Endothelial cell of coronary artery (primary cell): ENCODE results near the gene WDR88. TPM values are rescaled to one million over a fixed set of nuclear protein-coding genes. Genes with fewer than 3 reads are reported as not detected.

Experiments
- total RNA-seq: library from RNA; depleted of rRNA; stranded (reverse); fragments of >200 nt; gene quantifications from 2 replicates; pipeline ENCODE4 v1.2.3, GENCODE V29; 2014

Gene WDR88, protein sequence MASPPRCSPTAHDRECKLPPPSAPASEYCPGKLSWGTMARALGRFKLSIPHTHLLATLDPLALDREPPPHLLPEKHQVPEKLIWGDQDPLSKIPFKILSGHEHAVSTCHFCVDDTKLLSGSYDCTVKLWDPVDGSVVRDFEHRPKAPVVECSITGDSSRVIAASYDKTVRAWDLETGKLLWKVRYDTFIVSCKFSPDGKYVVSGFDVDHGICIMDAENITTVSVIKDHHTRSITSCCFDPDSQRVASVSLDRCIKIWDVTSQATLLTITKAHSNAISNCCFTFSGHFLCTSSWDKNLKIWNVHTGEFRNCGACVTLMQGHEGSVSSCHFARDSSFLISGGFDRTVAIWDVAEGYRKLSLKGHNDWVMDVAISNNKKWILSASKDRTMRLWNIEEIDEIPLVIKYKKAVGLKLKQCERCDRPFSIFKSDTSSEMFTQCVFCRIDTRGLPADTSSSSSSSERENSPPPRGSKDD
- not detected in 2 replicates for total RNA-seq

GRCh38 chr19:33132021-33132420 lies at the start of gene WDR88:
Gene WDR88, plus strand, starts transcription at chr19:33132114. Its CDS starts 56 bp downstream, at chr19:33132170.

GRCh38 chr19:33193865-33194362 lies 62.0 kb downstream of the WDR88 start, which contains the start of gene LRP3:
Gene LRP3, plus strand, starts transcription at chr19:33194330. Its CDS starts 456 bp downstream, at chr19:33194786.

Other genes with a start within 250 kb of the WDR88 start
- 8.3 and 10.6 TPM in 2 replicates for gene CEP89, start 160.2 kb upstream of the WDR88 start, total RNA-seq
- gene FAAP24, start 159.9 kb upstream of the WDR88 start, total RNA-seq: 2.1 and 2.9 TPM in 2 replicates
- 2.2 and 2.7 TPM in 2 replicates for gene RHPN2, start 67.2 kb upstream of the WDR88 start, total RNA-seq
- 6.2 and 6.4 TPM in 2 replicates for gene GPATCH1, start 50.9 kb upstream of the WDR88 start, total RNA-seq
- gene LRP3, start 62.2 kb downstream of the WDR88 start, total RNA-seq: 12.1 and 15.3 TPM in 2 replicates
- gene SLC7A10, start 93.7 kb downstream of the WDR88 start, total RNA-seq: not detected in 2 replicates
- 0.09 and 0.18 TPM in 2 replicates for gene CEBPA, start 170.4 kb downstream of the WDR88 start, total RNA-seq
- gene CEBPG, start 241.6 kb downstream of the WDR88 start, total RNA-seq: 27.0 and 34.6 TPM in 2 replicates